A673 (cell line): Measurements from ENCODE around the gene DAB1. TPM values are rescaled to one million over a fixed set of nuclear protein-coding genes. Genes with fewer than 3 reads are reported as not detected.

Experiments used
- BruUV-seq: library from RNA; stranded (reverse); fragments of 400-500 nt; replicated peaks from 2 replicates; lab custom pipeline; 2021; lab: Mats Ljungman, UMichigan
- CTCF ChIA-PET: fragments of 300-600 bp; sonication (Branson Sonifier 250); formaldehyde crosslinking; loops from one replicate; lab custom pipeline; 2022; ENCODE audit warnings: antibody characterized with exemption; lab: Charles Lee
- POLR2A ChIA-PET: fragments of 300-600 bp; sonication (Branson Sonifier 250); formaldehyde crosslinking; loops from one replicate; lab custom pipeline; 2022; ENCODE audit warnings: antibody characterized with exemption; ENCODE audit not compliant: low non-redundant PET; lab: Charles Lee
- DNase-seq: peaks from one replicate; pipeline ENCODE4 v3.0.0-alpha.2; 2015; ENCODE audit warnings: low spot score
- H3K27ac ChIP-seq: fragments of 200-600 bp; sonication (generic); 2 replicates; pipeline ENCODE4 v1.5.1; 2016; ENCODE audit warnings: mixed run types, low read depth, mild to moderate bottlenecking, mixed read lengths, antibody characterized with exemption, low read length; ENCODE audit not compliant: poor library complexity, severe bottlenecking
- H3K27me3 ChIP-seq: fragments of 200-600 bp; sonication (generic); replicated peaks from 2 replicates; pipeline ENCODE4 v1.6.1; 2017; ENCODE audit warnings: mixed run types, low read depth, mild to moderate bottlenecking, mixed read lengths, antibody characterized with exemption, low read length; ENCODE audit not compliant: insufficient read depth, poor library complexity
- H3K36me3 ChIP-seq: fragments of 200-600 bp; sonication (generic); 2 replicates; pipeline ENCODE4 v1.6.1; 2016; ENCODE audit warnings: mixed run types, mild to moderate bottlenecking, mixed read lengths, antibody characterized with exemption, low read length; ENCODE audit not compliant: insufficient read depth, poor library complexity, severe bottlenecking
- H3K4me1 ChIP-seq: fragments of 200-600 bp; sonication (generic); 2 replicates; pipeline ENCODE4 v1.6.1; 2017; ENCODE audit warnings: mixed run types, mild to moderate bottlenecking, mixed read lengths, antibody characterized with exemption, low read length; ENCODE audit not compliant: insufficient read depth, poor library complexity, severe bottlenecking
- H3K4me3 ChIP-seq: fragments of 200-600 bp; sonication (generic); 2 replicates; pipeline ENCODE4 v1.5.1; 2016; ENCODE audit warnings: low read depth, mixed run types, mild to moderate bottlenecking, mixed read lengths, low read length; ENCODE audit not compliant: poor library complexity, severe bottlenecking
- H3K9me3 ChIP-seq: fragments of 200-600 bp; sonication (generic); 2 replicates; pipeline ENCODE4 v1.6.1; 2016; ENCODE audit warnings: mixed run types, low read depth, mild to moderate bottlenecking, mixed read lengths, antibody characterized with exemption, low read length; ENCODE audit not compliant: poor library complexity, severe bottlenecking
- EZH2 ChIP-seq: fragments of 200-600 bp; sonication (generic); IDR thresholded peaks from 2 replicates; pipeline ENCODE4 v1.6.1; 2017; ENCODE audit warnings: borderline replicate concordance, low read depth, mild to moderate bottlenecking, mixed read lengths, antibody characterized with exemption, low read length; ENCODE audit not compliant: poor library complexity, severe bottlenecking
- intact Hi-C: fragments of 100-400 bp; cut with micrococcal nuclease; formaldehyde crosslinking; loops from one replicate; pipeline ENCODE4 v1.10.0; 2022; ENCODE audit not compliant: unreplicated experiment
- total RNA-seq: library from RNA; stranded (reverse); gene quantifications from 2 replicates; pipeline ENCODE4 v1.2.3, GENCODE V29; 2021
- TF ChIP-seq, protein P1 (sequence below): fragments of 300-800, 200-600 bp; sonication (generic); conservative IDR thresholded peaks from 2 replicates; pipeline ENCODE4 v1.5.1; 2017; ENCODE audit warnings: low read depth, mild to moderate bottlenecking, antibody characterized with exemption, low read length, moderate library complexity, mixed read lengths

Gene DAB1
- total RNA-seq, 1 experiment from 2014 or later = 112 TPM

DNA sequence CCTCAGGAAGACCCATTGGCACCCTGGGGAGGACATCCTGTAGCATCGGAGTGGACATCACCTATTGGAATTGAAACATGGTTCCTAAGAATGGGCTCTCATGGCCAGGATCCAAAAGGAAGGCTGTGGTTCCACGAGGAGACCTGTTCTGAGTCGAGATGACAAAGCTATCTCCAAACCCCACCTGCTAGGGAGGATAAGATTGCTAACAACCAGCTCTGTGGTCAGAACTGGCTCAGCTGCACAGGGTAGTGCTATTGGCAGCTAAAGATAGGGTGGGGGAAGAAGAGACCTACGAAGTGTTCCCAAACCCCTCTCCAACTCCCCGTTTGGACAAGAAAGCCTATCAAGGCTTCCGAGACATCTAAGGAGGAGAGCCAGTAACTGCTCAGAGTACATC lies 440.4 kb downstream of the DAB1 start:
- H3K4me1 ChIP-seq = peaks cover 3% of the 10 kb centered on the region
- no TSS peak for BruUV-seq
- TF ChIP-seq, protein P1, sequence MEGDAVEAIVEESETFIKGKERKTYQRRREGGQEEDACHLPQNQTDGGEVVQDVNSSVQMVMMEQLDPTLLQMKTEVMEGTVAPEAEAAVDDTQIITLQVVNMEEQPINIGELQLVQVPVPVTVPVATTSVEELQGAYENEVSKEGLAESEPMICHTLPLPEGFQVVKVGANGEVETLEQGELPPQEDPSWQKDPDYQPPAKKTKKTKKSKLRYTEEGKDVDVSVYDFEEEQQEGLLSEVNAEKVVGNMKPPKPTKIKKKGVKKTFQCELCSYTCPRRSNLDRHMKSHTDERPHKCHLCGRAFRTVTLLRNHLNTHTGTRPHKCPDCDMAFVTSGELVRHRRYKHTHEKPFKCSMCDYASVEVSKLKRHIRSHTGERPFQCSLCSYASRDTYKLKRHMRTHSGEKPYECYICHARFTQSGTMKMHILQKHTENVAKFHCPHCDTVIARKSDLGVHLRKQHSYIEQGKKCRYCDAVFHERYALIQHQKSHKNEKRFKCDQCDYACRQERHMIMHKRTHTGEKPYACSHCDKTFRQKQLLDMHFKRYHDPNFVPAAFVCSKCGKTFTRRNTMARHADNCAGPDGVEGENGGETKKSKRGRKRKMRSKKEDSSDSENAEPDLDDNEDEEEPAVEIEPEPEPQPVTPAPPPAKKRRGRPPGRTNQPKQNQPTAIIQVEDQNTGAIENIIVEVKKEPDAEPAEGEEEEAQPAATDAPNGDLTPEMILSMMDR = no peak
- TF ChIP-seq EZH2 = no peak
- POLR2A ChIA-PET = no interaction called here
- CTCF ChIA-PET = no interaction called here
- no peak overlapping the region for H3K4me3 ChIP-seq
- no peaks in the 10 kb centered on the region for H3K36me3 ChIP-seq
- DNase-seq = no peak
- H3K9me3 ChIP-seq = no peaks in the 10 kb centered on the region
- H3K27ac ChIP-seq = no peak overlapping the region
- intact Hi-C loops = no loop called here
- H3K27me3 ChIP-seq = no peaks in the 10 kb centered on the region

DNA sequence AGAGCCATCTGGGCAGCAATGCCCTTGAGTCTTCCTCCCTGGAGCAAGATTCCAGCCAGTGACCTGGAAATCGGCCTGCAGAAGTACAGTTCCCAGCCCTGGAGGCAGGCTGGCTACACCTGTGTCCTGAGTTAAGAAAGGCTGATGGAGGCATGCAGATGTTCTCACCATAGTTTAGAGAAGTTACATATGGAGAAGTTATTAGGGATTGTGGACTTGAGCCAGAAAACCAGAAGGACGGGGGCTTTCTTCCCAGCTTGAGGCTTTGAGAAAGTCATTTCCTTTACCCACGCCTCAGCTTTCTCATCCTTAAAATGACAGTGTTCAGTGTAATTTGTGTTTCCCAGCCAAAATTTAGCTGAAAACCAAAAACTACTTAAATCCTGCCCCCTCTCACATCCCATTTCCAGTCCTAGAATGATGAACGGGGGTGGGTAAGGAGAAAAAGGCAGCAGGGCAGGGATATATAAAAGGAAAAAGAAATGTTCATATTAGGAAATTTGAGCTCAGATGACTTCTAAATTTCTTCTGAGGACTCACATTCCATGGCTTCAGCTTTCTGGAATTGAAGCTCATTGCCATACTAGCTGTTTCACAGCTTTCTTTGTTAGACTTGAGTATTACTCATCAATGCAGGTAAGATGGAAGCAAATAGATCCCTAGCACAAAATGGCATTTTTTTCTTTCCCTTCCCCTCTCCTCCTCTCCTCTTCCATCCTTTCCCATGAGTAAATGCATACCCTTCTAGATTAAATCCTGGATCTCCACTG lies 443.7 kb downstream of the DAB1 start:
- intact Hi-C loops = no loop called here
- ChIA-PET POLR2A (no interaction called here), CTCF (no interaction called here)
- Histone ChIP-seq H3K36me3 (no peaks in the 10 kb centered on the region), H3K9me3 (no peaks in the 10 kb centered on the region), H3K4me3 (no peak overlapping the region), H3K4me1 (peaks cover 3% of the 10 kb centered on the region), H3K27me3 (no peaks in the 10 kb centered on the region), H3K27ac (no peak overlapping the region)
- no peak for TF ChIP-seq EZH2
- TF ChIP-seq, protein P1 = no peak
- no peak for DNase-seq
- no TSS peak for BruUV-seq

DNA sequence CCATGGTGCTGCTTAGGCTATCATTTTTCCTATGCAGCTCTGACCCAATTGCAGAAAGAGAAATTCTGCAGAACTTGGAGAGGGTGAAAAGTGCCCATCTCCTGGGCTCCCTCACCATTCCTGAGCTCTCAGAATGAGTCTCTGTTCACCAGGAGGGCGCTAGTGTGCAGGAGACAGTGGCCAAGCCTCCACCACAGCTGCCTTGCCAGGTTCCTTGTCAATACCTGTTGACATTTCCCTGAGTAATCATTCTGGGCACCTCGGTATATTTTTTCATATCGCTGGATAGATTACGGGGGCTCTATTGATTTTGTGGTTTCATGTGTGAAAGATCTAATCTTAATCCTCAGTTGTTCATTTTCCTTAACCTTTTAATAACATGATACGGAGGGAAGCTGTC lies 445.0 kb downstream of the DAB1 start:
- Histone ChIP-seq H3K27me3 (no peaks in the 10 kb centered on the region), H3K9me3 (no peaks in the 10 kb centered on the region), H3K4me1 (peaks cover 3% of the 10 kb centered on the region), H3K4me3 (no peak overlapping the region), H3K27ac (no peak overlapping the region), H3K36me3 (no peaks in the 10 kb centered on the region)
- ChIA-PET POLR2A (no interaction called here), CTCF (no interaction called here)
- intact Hi-C loops = no loop called here
- no peak for DNase-seq
- TF ChIP-seq, protein P1 = no peak
- no peak for TF ChIP-seq EZH2
- BruUV-seq = no TSS peak
